Rectal smooth muscle tissue (tissue), 1 donor: ENCODE data around the gene FNDC3A.

Source experiments
- H3K27ac ChIP-seq: one replicate; pipeline ENCODE4 v1.7.0; 2013; ENCODE audit warnings: low read depth, low read length, inconsistent platforms
- H3K27me3 ChIP-seq: one replicate; pipeline ENCODE4 v1.7.0; 2013; ENCODE audit warnings: low read length; ENCODE audit not compliant: control insufficient read depth, insufficient read depth
- H3K36me3 ChIP-seq: one replicate; pipeline ENCODE4 v1.7.0; 2013; ENCODE audit warnings: low read length; ENCODE audit not compliant: control insufficient read depth, insufficient read depth
- H3K4me1 ChIP-seq: one replicate; pipeline ENCODE4 v1.7.0; 2013; ENCODE audit warnings: low read length; ENCODE audit not compliant: control insufficient read depth, insufficient read depth
- H3K4me3 ChIP-seq: one replicate; pipeline ENCODE4 v1.7.0; 2013; ENCODE audit warnings: low read length
- H3K9ac ChIP-seq: one replicate; pipeline ENCODE4 v1.7.0; 2013; ENCODE audit warnings: low read length

The FNDC3A gene

GRCh38 chr13:48975856-48976575 is at the start of gene FNDC3A:
TSS of gene FNDC3A (plus strand) at chr13:48975912. CDS start at chr13:49006191, 30,279 bp downstream.
- Histone ChIP-seq H3K27me3 (no peaks in the 10 kb centered on the region), H3K27ac (peak within 1 kb of the TSS; percentile 99), H3K4me3 (peak within 1 kb of the TSS; percentile 93), H3K36me3 (no peaks in the 10 kb centered on the region), H3K9ac (peak within 1 kb of the TSS; percentile 95), H3K4me1 (peaks cover 12% of the 10 kb centered on the region)

GRCh38 chr13:48928757-48929430 is 46.8 kb upstream of the FNDC3A start:
- Histone ChIP-seq H3K4me3 (no peak overlapping the region), H3K4me1 (no peaks in the 10 kb centered on the region), H3K36me3 (no peaks in the 10 kb centered on the region), H3K27me3 (no peaks in the 10 kb centered on the region), H3K9ac (no peak overlapping the region), H3K27ac (no peak overlapping the region)

- Histone ChIP-seq H3K27me3 (no peaks in the 10 kb centered on the region), H3K9ac (no peak overlapping the region), H3K4me3 (no peak overlapping the region), H3K27ac (no peak overlapping the region), H3K36me3 (no peaks in the 10 kb centered on the region), H3K4me1 (no peaks in the 10 kb centered on the region)
Measured at GRCh38 chr13:48930918-48931317, 44.8 kb upstream of the FNDC3A start.

GRCh38 chr13:48938308-48938943 is 37.3 kb upstream of the FNDC3A start:
- no peaks in the 10 kb centered on the region for H3K4me1 ChIP-seq
- H3K4me3 ChIP-seq, result no peak overlapping the region
- H3K9ac ChIP-seq, result no peak overlapping the region
- H3K27ac ChIP-seq, result no peak overlapping the region
- H3K27me3 ChIP-seq, result no peaks in the 10 kb centered on the region
- H3K36me3 ChIP-seq, result no peaks in the 10 kb centered on the region

GRCh38 chr13:48939728-48940127 is 36.0 kb upstream of the FNDC3A start:
- no peak overlapping the region for H3K27ac ChIP-seq
- no peaks in the 10 kb centered on the region for H3K36me3 ChIP-seq
- H3K4me1 ChIP-seq, result no peaks in the 10 kb centered on the region
- H3K27me3 ChIP-seq, result no peaks in the 10 kb centered on the region
- no peak overlapping the region for H3K4me3 ChIP-seq
- no peak overlapping the region for H3K9ac ChIP-seq

GRCh38 chr13:48942131-48942530 is 33.6 kb upstream of the FNDC3A start:
- Histone ChIP-seq H3K27me3 (no peaks in the 10 kb centered on the region), H3K4me3 (no peak overlapping the region), H3K4me1 (no peaks in the 10 kb centered on the region), H3K9ac (no peak overlapping the region), H3K36me3 (no peaks in the 10 kb centered on the region), H3K27ac (no peak overlapping the region)

- no peaks in the 10 kb centered on the region for H3K36me3 ChIP-seq
- no peak overlapping the region for H3K4me3 ChIP-seq
- H3K27me3 ChIP-seq, result no peaks in the 10 kb centered on the region
- H3K9ac ChIP-seq, result no peak overlapping the region
- H3K27ac ChIP-seq, result no peak overlapping the region
- H3K4me1 ChIP-seq, result no peaks in the 10 kb centered on the region
Measured at GRCh38 chr13:48944221-48944620, 31.5 kb upstream of the FNDC3A start.

- H3K9ac ChIP-seq, result no peak overlapping the region
- no peak overlapping the region for H3K27ac ChIP-seq
- no peaks in the 10 kb centered on the region for H3K4me1 ChIP-seq
- no peaks in the 10 kb centered on the region for H3K36me3 ChIP-seq
- H3K27me3 ChIP-seq, result no peaks in the 10 kb centered on the region
- no peak overlapping the region for H3K4me3 ChIP-seq
Measured at GRCh38 chr13:48945626-48946025, 30.1 kb upstream of the FNDC3A start.

GRCh38 chr13:48946163-48946562 is 29.5 kb upstream of the FNDC3A start:
- H3K9ac ChIP-seq, result no peak overlapping the region
- H3K4me1 ChIP-seq, result no peaks in the 10 kb centered on the region
- no peaks in the 10 kb centered on the region for H3K36me3 ChIP-seq
- no peaks in the 10 kb centered on the region for H3K27me3 ChIP-seq
- no peak overlapping the region for H3K27ac ChIP-seq
- H3K4me3 ChIP-seq, result no peak overlapping the region

GRCh38 chr13:48949566-48950500 is 25.9 kb upstream of the FNDC3A start:
- no peaks in the 10 kb centered on the region for H3K4me1 ChIP-seq
- no peaks in the 10 kb centered on the region for H3K36me3 ChIP-seq
- no peak overlapping the region for H3K9ac ChIP-seq
- no peak overlapping the region for H3K27ac ChIP-seq
- H3K27me3 ChIP-seq, result no peaks in the 10 kb centered on the region
- H3K4me3 ChIP-seq, result no peak overlapping the region

GRCh38 chr13:48950501-48950875 is 25.2 kb upstream of the FNDC3A start:
- H3K4me1 ChIP-seq, result no peaks in the 10 kb centered on the region
- no peak overlapping the region for H3K4me3 ChIP-seq
- H3K36me3 ChIP-seq, result no peaks in the 10 kb centered on the region
- H3K27me3 ChIP-seq, result no peaks in the 10 kb centered on the region
- H3K9ac ChIP-seq, result no peak overlapping the region
- H3K27ac ChIP-seq, result no peak overlapping the region

GRCh38 chr13:48954081-48954480 is 21.6 kb upstream of the FNDC3A start:
- Histone ChIP-seq H3K9ac (no peak overlapping the region), H3K4me1 (no peaks in the 10 kb centered on the region), H3K4me3 (no peak overlapping the region), H3K27me3 (no peaks in the 10 kb centered on the region), H3K27ac (no peak overlapping the region), H3K36me3 (no peaks in the 10 kb centered on the region)
